Measurements from ENCODE around the gene DNAJA1.
A peak's percentile ranks its signal among the peaks of the same experiment; 100 is the strongest.

Gene DNAJA1

GRCh38 chr9:33019797-33020196, 5.3 kb upstream of the DNAJA1 start:
- H3K4me3 ChIP-seq (ENCODE audit: control insufficient read depth, low read depth, low read length): no peak overlapping the region
- no peak for TF ChIP-seq CTCF (IDR thresholded peaks at IDR 0.05; ENCODE audit: control insufficient read depth, insufficient read depth, low read depth, low read length, missing control alignments)
- no peak for DNase-seq (ENCODE audit: low read depth)

GRCh38 chr9:33022303-33022702, 2.8 kb upstream of the DNAJA1 start:
- no peak for DNase-seq (ENCODE audit: low read depth)
- H3K4me3 ChIP-seq (ENCODE audit: control insufficient read depth, low read depth, low read length): no peak overlapping the region
- no peak for TF ChIP-seq CTCF (IDR thresholded peaks at IDR 0.05; ENCODE audit: control insufficient read depth, insufficient read depth, low read depth, low read length, missing control alignments)

DNA sequence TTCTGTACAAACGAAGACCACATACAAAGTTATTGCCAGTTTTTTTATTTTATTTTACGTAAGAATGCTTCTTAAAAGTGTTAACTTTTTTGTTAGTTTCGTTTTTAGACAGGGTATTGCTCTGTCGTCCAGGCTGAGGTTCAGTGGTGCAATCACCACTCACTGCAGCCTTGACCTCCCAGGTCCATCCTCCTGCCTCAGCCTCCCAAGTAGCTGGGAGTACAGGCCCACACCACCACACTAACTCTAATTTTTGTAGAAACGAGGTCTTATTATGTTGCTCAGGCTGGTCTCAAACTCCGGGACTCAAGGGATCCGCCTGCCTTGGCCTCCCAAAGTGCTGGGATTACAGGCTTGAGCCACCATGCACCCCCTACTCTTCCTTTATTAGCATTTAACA, 2.3 kb upstream of the DNAJA1 start:
- TF ChIP-seq CTCF (IDR thresholded peaks at IDR 0.05; ENCODE audit: control insufficient read depth, insufficient read depth, low read depth, low read length, missing control alignments): no peak
- no peak for DNase-seq (ENCODE audit: low read depth)
- no peak overlapping the region for H3K4me3 ChIP-seq (ENCODE audit: control insufficient read depth, low read depth, low read length)

DNA sequence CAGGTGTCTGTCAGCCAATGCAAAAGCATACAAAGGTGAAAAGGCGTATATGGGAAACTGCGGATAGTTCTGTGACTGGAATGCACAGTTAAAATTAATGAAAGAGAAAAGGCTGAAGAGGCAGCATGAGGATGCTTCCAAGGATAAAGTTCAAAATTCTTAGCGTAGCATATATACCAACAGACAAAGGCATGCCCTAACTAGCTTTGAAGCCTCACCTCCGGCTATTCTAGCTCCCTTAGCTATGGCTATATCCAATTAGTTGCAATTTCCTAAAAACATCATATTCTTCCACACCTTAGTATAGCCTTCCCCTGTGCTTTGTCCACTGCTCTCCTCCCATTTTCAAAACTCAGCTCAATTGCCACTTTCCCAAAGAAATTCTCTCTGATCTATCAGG, 1.4 kb upstream of the DNAJA1 start:
- peak overlapping the region; percentile 97 for H3K4me3 ChIP-seq (ENCODE audit: control insufficient read depth, low read depth, low read length)
- no peak for DNase-seq (ENCODE audit: low read depth)
- TF ChIP-seq CTCF (IDR thresholded peaks at IDR 0.05; ENCODE audit: control insufficient read depth, insufficient read depth, low read depth, low read length, missing control alignments): no peak

- DNase-seq (ENCODE audit: low read depth): no peak
- H3K4me3 ChIP-seq (ENCODE audit: control insufficient read depth, low read depth, low read length): peak overlapping the region; percentile 97
- no peak for TF ChIP-seq CTCF (IDR thresholded peaks at IDR 0.05; ENCODE audit: control insufficient read depth, insufficient read depth, low read depth, low read length, missing control alignments)
Observed at GRCh38 chr9:33024126-33024965, 727 bp upstream of the DNAJA1 start.

DNA sequence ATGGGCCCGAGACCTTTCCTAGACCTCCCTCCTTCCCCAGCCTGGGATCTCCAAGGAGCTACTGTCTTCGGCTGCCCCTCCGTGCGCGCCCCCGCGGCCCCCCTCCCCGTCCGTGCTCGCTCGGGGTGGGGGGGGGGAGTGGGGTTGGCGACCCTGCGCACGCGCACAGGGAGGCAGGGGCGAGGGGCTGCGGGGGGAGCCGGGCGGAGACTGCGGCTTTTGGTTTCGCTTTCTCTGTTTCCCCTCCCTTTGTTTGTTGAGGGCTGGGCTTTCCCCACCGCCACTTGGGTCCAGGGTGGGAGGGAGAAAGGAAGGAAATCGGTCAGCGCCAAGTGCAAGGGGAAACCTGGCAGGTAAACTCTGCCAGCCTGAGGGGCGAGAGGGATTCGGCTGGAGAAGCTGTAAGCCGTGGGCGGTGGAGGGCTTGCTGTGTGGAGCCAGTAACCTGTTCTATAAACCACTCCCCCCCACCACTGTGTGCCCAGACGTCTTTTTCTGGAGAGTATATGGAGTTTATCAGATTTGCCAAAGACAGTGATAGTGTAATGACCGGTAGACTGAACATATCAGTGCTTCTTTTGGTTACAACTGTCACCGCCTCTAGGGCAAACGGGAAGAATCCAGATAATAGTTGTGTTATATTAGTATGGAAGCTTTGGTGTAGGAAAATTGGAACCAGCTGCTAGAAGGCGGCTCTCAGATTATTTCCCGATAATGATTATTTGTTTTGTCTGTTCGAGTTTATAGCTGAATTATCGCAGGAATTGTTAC, 684 bp downstream of the DNAJA1 start:
- DNase-seq (ENCODE audit: low read depth): no peak
- peak overlapping the region; percentile 97 for H3K4me3 ChIP-seq (ENCODE audit: control insufficient read depth, low read depth, low read length)
- TF ChIP-seq CTCF (IDR thresholded peaks at IDR 0.05; ENCODE audit: control insufficient read depth, insufficient read depth, low read depth, low read length, missing control alignments): no peak

Data from AG09309 (cell line).